GM23338 (cell line): ENCODE results near the gene VPS4A.

Experiments
- CREB1 ChIP-seq: fragments of 250-450 bp; sonication (Bioruptor Pico); IDR thresholded peaks from 2 replicates; pipeline ENCODE4 v1.5.0; 2020; ENCODE audit warnings: low read depth, mild to moderate bottlenecking, moderate library complexity
- ETS1 ChIP-seq: IDR thresholded peaks from 2 replicates; pipeline ENCODE4 v1.6.1; 2016; ENCODE audit warnings: antibody characterized with exemption
- EZH2 ChIP-seq: fragments of 200-600 bp; sonication (generic); IDR thresholded peaks from one replicate; pipeline ENCODE4 v1.8.0; 2017; ENCODE audit warnings: antibody characterized with exemption, mild to moderate bottlenecking, low read depth; ENCODE audit not compliant: unreplicated experiment
- EZH2phosphoT487 ChIP-seq: fragments of 200-600 bp; sonication (generic); IDR thresholded peaks from one replicate; pipeline ENCODE4 v1.8.1; 2018; ENCODE audit warnings: antibody characterized with exemption; ENCODE audit not compliant: unreplicated experiment
- JUNB ChIP-seq: IDR thresholded peaks from one replicate; pipeline ENCODE4 v1.6.1; 2016; ENCODE audit warnings: antibody characterized with exemption; ENCODE audit not compliant: unreplicated experiment
- POLR2AphosphoS5 ChIP-seq: IDR thresholded peaks from 2 replicates; pipeline ENCODE4 v1.6.1; 2016; ENCODE audit warnings: antibody characterized with exemption, low read depth
- REST ChIP-seq: IDR thresholded peaks from one replicate; pipeline ENCODE4 v1.6.1; 2018; ENCODE audit warnings: antibody characterized with exemption; ENCODE audit not compliant: unreplicated experiment
- ZNF331 ChIP-seq: fragments of 250-450 bp; sonication (Bioruptor Pico); IDR thresholded peaks from 2 replicates; pipeline ENCODE4 v1.5.0; 2020; ENCODE audit warnings: low read depth, mild to moderate bottlenecking, moderate library complexity
- TF ChIP-seq, protein P1 (sequence below), 2 experiments: fragments of 200-600 bp in 1 of 2; sonication (generic) in 1 of 2; conservative IDR thresholded peaks; 2 replicates each; pipeline versions ENCODE4 v1.5.1 to v1.6.1; 2016 to 2017; ENCODE audit warnings: antibody characterized with exemption in 2 of 2, low read depth in 2 of 2, mild to moderate bottlenecking in 2 of 2, moderate library complexity in 1 of 2

- TF ChIP-seq, protein P1, sequence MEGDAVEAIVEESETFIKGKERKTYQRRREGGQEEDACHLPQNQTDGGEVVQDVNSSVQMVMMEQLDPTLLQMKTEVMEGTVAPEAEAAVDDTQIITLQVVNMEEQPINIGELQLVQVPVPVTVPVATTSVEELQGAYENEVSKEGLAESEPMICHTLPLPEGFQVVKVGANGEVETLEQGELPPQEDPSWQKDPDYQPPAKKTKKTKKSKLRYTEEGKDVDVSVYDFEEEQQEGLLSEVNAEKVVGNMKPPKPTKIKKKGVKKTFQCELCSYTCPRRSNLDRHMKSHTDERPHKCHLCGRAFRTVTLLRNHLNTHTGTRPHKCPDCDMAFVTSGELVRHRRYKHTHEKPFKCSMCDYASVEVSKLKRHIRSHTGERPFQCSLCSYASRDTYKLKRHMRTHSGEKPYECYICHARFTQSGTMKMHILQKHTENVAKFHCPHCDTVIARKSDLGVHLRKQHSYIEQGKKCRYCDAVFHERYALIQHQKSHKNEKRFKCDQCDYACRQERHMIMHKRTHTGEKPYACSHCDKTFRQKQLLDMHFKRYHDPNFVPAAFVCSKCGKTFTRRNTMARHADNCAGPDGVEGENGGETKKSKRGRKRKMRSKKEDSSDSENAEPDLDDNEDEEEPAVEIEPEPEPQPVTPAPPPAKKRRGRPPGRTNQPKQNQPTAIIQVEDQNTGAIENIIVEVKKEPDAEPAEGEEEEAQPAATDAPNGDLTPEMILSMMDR (conservative IDR thresholded peaks at IDR 0.05; ENCODE audit: low read depth in 2 of 2), result no peak
- no peak for TF ChIP-seq ETS1
- no peak for TF ChIP-seq POLR2AphosphoS5
- TF ChIP-seq REST, result no peak
- TF ChIP-seq EZH2, result no peak
- TF ChIP-seq CREB1, result no peak
- no peak for TF ChIP-seq EZH2phosphoT487
- TF ChIP-seq ZNF331, result no peak
- no peak for TF ChIP-seq JUNB
These were observed 60.4 kb downstream of the VPS4A start for GRCh38 chr16:69371564-69371963.
